ENCODE results near the gene ENTR1.

GRCh38 chr9:136370687-136371532, 39.5 kb downstream of the ENTR1 start:
- TF ChIP-seq EZH2 (IDR thresholded peaks at IDR 0.05): no peak
- no peak for TF ChIP-seq CTCF (IDR thresholded peaks at IDR 0.05)
